OCI-LY7 (cell line): Measurements from ENCODE around the gene PHKB. TPM values are rescaled to one million over a fixed set of nuclear protein-coding genes. Genes with fewer than 3 reads are reported as not detected.

Experiments
- BruUV-seq: library from RNA; stranded (reverse); fragments of 400-500 nt; replicated peaks from 2 replicates; lab custom pipeline; 2021; lab: Mats Ljungman, UMichigan
- CTCF ChIA-PET: fragments of 300-600 bp; sonication (Branson Sonifier 250); formaldehyde crosslinking; loops from one replicate; lab custom pipeline; 2022; ENCODE audit warnings: antibody characterized with exemption; ENCODE audit not compliant: unreplicated experiment; lab: Charles Lee
- POLR2A ChIA-PET: fragments of 300-600 bp; sonication (Branson Sonifier 250); formaldehyde crosslinking; loops from one replicate; lab custom pipeline; 2022; ENCODE audit warnings: antibody characterized with exemption; lab: Charles Lee
- DNase-seq: peaks from one replicate; pipeline ENCODE4 v3.0.0-alpha.2; 2015; ENCODE audit warnings: low spot score
- H2AFZ ChIP-seq: fragments of 200-600 bp; sonication (generic), shearing (Covaris generic); 2 replicates; pipeline ENCODE4 v1.6.1; 2014; ENCODE audit warnings: mild to moderate bottlenecking, antibody characterized with exemption, low read length, moderate library complexity
- H3K27ac ChIP-seq: fragments of 200-600 bp; sonication (generic); 2 replicates; pipeline ENCODE4 v1.5.1; 2014; ENCODE audit warnings: mixed run types, low read depth, mild to moderate bottlenecking, moderate library complexity, low read length, inconsistent platforms; ENCODE audit not compliant: poor library complexity, severe bottlenecking
- H3K36me3 ChIP-seq: fragments of 200-600 bp; sonication (generic); 2 replicates; pipeline ENCODE4 v1.6.1; 2014; ENCODE audit warnings: mild to moderate bottlenecking, antibody characterized with exemption, low read length, moderate library complexity, mixed read lengths; ENCODE audit not compliant: insufficient read depth
- H3K4me1 ChIP-seq: fragments of 200-600 bp; sonication (generic); 2 replicates; pipeline ENCODE4 v1.5.1; 2014; ENCODE audit warnings: mild to moderate bottlenecking, low read length; ENCODE audit not compliant: insufficient read depth, poor library complexity, severe bottlenecking
- H3K4me2 ChIP-seq: fragments of 200-600 bp; sonication (generic); 2 replicates; pipeline ENCODE4 v1.6.1; 2014; ENCODE audit warnings: mild to moderate bottlenecking, low read length
- H3K4me3 ChIP-seq: fragments of 200-600 bp; sonication (generic); 2 replicates; pipeline ENCODE4 v1.5.1; 2014; ENCODE audit warnings: mild to moderate bottlenecking, low read depth, low read length; ENCODE audit not compliant: poor library complexity, severe bottlenecking
- H3K79me2 ChIP-seq: fragments of 200-600 bp; sonication (generic); 2 replicates; pipeline ENCODE4 v1.6.1; 2016; ENCODE audit warnings: low read depth, mild to moderate bottlenecking, low read length, moderate library complexity, mixed read lengths; ENCODE audit not compliant: insufficient read depth
- H3K9me2 ChIP-seq: fragments of 200-600 bp; sonication (generic); 2 replicates; pipeline ENCODE4 v1.6.1; 2016; ENCODE audit warnings: mild to moderate bottlenecking, low read length, mixed read lengths; ENCODE audit not compliant: insufficient read depth
- H3K9me3 ChIP-seq: fragments of 200-600 bp; sonication (generic); 2 replicates; pipeline ENCODE4 v1.6.1; 2014; ENCODE audit warnings: mild to moderate bottlenecking, mixed run types, low read length, mixed read lengths
- H4K20me1 ChIP-seq: fragments of 200-600 bp; sonication (generic); 2 replicates; pipeline ENCODE4 v1.6.1; 2014; ENCODE audit warnings: mild to moderate bottlenecking, antibody characterized with exemption, low read length, moderate library complexity, mixed read lengths; ENCODE audit not compliant: insufficient read depth
- EZH2phosphoT487 ChIP-seq: fragments of 200-600 bp; sonication (generic); IDR thresholded peaks from 2 replicates; pipeline ENCODE4 v1.6.1; 2018; ENCODE audit warnings: low read depth, borderline replicate concordance, mild to moderate bottlenecking, mixed run types, antibody characterized with exemption, low read length, moderate library complexity, mixed read lengths
- intact Hi-C: fragments of 100-400 bp; cut with micrococcal nuclease; formaldehyde crosslinking; loops from one replicate; pipeline ENCODE4 v1.10.0; 2022; ENCODE audit not compliant: unreplicated experiment
- total RNA-seq, 2 experiments: library from RNA; depleted of rRNA in 1 of 2; stranded (reverse); fragments of >200 nt in 1 of 2; shearing (Covaris generic) in 1 of 2; gene quantifications; 2 replicates each; pipeline ENCODE4 v1.2.3, GENCODE V29; 2014 to 2022
- TF ChIP-seq, protein P1 (sequence below): fragments of 200-600 bp; sonication (generic); conservative IDR thresholded peaks from 2 replicates; pipeline ENCODE4 v1.5.1; 2014; ENCODE audit warnings: mild to moderate bottlenecking, antibody characterized with exemption, low read length, moderate library complexity, mixed read lengths

Gene PHKB
- total RNA-seq, 2 experiments from 2014 or later = 56.9 to 93.1 TPM

DNA sequence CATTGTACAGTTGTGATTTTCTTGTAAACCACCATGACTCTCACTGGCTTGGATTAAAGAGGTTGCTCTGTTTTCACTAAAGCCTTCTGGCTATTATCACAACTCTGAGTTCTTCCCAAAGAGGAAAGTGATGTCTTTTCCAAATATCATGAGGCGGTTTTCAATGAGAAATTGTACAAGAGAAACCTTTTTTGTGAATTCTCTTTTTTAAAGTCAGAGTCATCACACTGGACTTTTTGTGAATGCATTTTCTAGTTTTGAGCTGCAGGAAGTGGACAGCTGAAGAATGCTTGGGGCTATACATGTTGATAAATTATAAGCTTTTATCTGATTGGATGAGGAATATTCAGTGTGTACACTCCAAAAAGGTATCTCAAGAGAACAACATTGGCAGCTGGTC, 100.2 kb downstream of the PHKB start:
- intact Hi-C loops = no loop called here
- Histone ChIP-seq H4K20me1 (no peaks in the 10 kb centered on the region), H3K4me2 (no peak overlapping the region), H3K27ac (no peak overlapping the region), H3K9me2 (no peaks in the 10 kb centered on the region), H2AFZ (no peak overlapping the region), H3K4me3 (no peak overlapping the region), H3K9me3 (no peaks in the 10 kb centered on the region), H3K79me2 (no peaks in the 10 kb centered on the region), H3K4me1 (no peaks in the 10 kb centered on the region), H3K36me3 (peaks cover 8% of the 10 kb centered on the region; the same call in 1 of the 2 replicates)
- TF ChIP-seq, protein P1, sequence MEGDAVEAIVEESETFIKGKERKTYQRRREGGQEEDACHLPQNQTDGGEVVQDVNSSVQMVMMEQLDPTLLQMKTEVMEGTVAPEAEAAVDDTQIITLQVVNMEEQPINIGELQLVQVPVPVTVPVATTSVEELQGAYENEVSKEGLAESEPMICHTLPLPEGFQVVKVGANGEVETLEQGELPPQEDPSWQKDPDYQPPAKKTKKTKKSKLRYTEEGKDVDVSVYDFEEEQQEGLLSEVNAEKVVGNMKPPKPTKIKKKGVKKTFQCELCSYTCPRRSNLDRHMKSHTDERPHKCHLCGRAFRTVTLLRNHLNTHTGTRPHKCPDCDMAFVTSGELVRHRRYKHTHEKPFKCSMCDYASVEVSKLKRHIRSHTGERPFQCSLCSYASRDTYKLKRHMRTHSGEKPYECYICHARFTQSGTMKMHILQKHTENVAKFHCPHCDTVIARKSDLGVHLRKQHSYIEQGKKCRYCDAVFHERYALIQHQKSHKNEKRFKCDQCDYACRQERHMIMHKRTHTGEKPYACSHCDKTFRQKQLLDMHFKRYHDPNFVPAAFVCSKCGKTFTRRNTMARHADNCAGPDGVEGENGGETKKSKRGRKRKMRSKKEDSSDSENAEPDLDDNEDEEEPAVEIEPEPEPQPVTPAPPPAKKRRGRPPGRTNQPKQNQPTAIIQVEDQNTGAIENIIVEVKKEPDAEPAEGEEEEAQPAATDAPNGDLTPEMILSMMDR = no peak
- TF ChIP-seq EZH2phosphoT487 = no peak
- DNase-seq = no peak
- CTCF ChIA-PET = no interaction called here
- POLR2A ChIA-PET = interaction anchor here (0.7 kb wide), 1 partner anchor 817 kb away, joined by 3 read pairs; no protein-coding TSS in a partner anchor
- BruUV-seq = no TSS peak

DNA sequence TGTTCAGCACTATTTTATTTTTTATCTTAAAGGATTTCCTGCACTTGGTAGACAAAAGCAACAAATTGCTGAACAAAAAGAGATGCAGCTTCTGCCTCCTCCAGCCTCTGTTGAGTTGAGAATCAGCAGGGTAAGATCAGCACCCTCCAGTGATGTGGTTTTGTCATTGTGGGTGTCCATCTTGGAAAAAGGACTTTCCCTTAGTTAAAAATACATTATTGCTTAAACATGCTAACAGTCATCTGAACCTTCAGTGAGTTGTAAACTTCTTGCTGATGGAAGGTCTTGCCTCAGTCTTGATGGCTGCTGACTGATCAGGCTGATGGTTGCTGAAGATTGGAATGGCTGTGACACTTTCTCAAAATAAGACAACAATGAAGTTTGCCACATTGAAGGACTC, 101.2 kb downstream of the PHKB start:
- TF ChIP-seq, protein P1 = no peak
- no peak for TF ChIP-seq EZH2phosphoT487
- peaks cover 4% of the 10 kb centered on the region for H3K4me1 ChIP-seq
- ChIA-PET CTCF (no interaction called here), POLR2A (interaction anchor here (0.6 kb wide), 1 partner anchor 118 kb away, joined by 3 read pairs; no protein-coding TSS in a partner anchor)
- no peaks in the 10 kb centered on the region for H3K9me3 ChIP-seq
- H4K20me1 ChIP-seq = no peaks in the 10 kb centered on the region
- H2AFZ ChIP-seq = no peak overlapping the region
- no peaks in the 10 kb centered on the region for H3K9me2 ChIP-seq
- H3K4me2 ChIP-seq = no peak overlapping the region
- intact Hi-C loops = no loop called here
- peaks cover 13% of the 10 kb centered on the region; the same call in 1 of the 2 replicates for H3K36me3 ChIP-seq
- no peaks in the 10 kb centered on the region for H3K79me2 ChIP-seq
- no peak overlapping the region for H3K27ac ChIP-seq
- BruUV-seq = no TSS peak
- H3K4me3 ChIP-seq = no peak overlapping the region
- DNase-seq = no peak

DNA sequence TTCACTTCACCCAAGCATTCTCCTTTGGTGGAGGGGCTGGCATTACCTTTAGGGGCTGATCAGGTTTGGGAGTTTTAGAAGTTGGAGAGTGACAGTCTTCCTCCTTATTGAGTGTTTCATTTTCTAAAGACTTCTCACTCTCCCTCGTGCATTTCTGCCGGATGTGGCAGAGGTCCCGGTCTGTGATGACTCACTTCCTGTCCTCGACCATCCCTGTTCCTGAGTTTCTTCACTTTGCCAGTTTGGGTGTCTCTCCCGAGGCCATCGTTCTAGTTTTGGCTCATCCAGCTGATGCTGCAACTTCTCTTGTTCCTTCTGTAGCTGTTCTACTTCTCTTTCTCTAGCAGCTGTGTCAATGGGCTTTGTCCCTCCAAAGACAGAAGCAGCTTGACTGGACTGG, 104.3 kb downstream of the PHKB start:
- peaks cover 13% of the 10 kb centered on the region; the same call in 1 of the 2 replicates for H3K36me3 ChIP-seq
- peaks cover 6% of the 10 kb centered on the region for H3K4me1 ChIP-seq
- no peaks in the 10 kb centered on the region for H3K9me2 ChIP-seq
- BruUV-seq = no TSS peak
- TF ChIP-seq EZH2phosphoT487 = no peak
- TF ChIP-seq, protein P1 = no peak
- 0 out of 2 replicates have a peak, but pooled peaks cover 3% of the 10 kb centered on the region for H3K79me2 ChIP-seq
- CTCF ChIA-PET = no interaction called here
- no peak for DNase-seq
- H3K4me3 ChIP-seq = no peak overlapping the region
- POLR2A ChIA-PET = no interaction called here
- no peaks in the 10 kb centered on the region for H4K20me1 ChIP-seq
- no peaks in the 10 kb centered on the region for H3K9me3 ChIP-seq
- no peak overlapping the region for H2AFZ ChIP-seq
- H3K27ac ChIP-seq = no peak overlapping the region
- intact Hi-C loops = no loop called here
- H3K4me2 ChIP-seq = no peak overlapping the region
